H1 (cell line): Measurements from ENCODE around the gene AOAH. TPM values are rescaled to one million over a fixed set of nuclear protein-coding genes. Genes with fewer than 3 reads are reported as not detected.

Source experiments
- CTCF ChIA-PET: fragments of 300-600 bp; sonication (Branson Sonifier 250); formaldehyde crosslinking; loops from one replicate; lab custom pipeline; 2021; ENCODE audit not compliant: partially characterized antibody; lab: Charles Lee
- POLR2A ChIA-PET: fragments of 300-600 bp; sonication (Branson Sonifier 250); formaldehyde crosslinking; loops from one replicate; lab custom pipeline; 2021; ENCODE audit warnings: inconsistent platforms; ENCODE audit not compliant: partially characterized antibody; lab: Charles Lee
- DNase-seq, 2 experiments: peaks; one replicate each; pipeline versions ENCODE4 v3.0.0 to v3.0.0-alpha.2; 2010 to 2022; ENCODE audit warnings: low spot score in 2 of 2, low read depth in 1 of 2, mixed read lengths in 1 of 2
- FAIRE-seq: peaks from 2 replicates; lab custom pipeline; 2011; peaks lifted over from hg19 to GRCh38; lab: Jason Lieb, UNC
- H2AFZ ChIP-seq: 2 replicates; pipeline ENCODE4 v1.8.1; 2012; ENCODE audit warnings: low read length, inconsistent platforms
- H2AK5ac ChIP-seq: 2 replicates; pipeline ENCODE4 v1.6.1; 2013; ENCODE audit warnings: low read depth, low read length
- H2BK120ac ChIP-seq: replicated peaks from 2 replicates; pipeline ENCODE3; 2013; ENCODE audit warnings: low read depth, low read length, inconsistent platforms
- H2BK12ac ChIP-seq: 2 replicates; pipeline ENCODE4 v1.6.1; 2013; ENCODE audit warnings: low read depth, low read length
- H2BK15ac ChIP-seq: 2 replicates; pipeline ENCODE4 v1.6.1; 2013; ENCODE audit warnings: low read length
- H2BK20ac ChIP-seq: 2 replicates; pipeline ENCODE4 v1.6.1; 2013; ENCODE audit warnings: low read length
- H2BK5ac ChIP-seq: 2 replicates; pipeline ENCODE4 v1.6.1; 2013; ENCODE audit warnings: low read depth, low read length
- H3K14ac ChIP-seq: 2 replicates; pipeline ENCODE4 v1.6.1; 2013; ENCODE audit warnings: inconsistent platforms; ENCODE audit not compliant: insufficient read length
- H3K18ac ChIP-seq: 2 replicates; pipeline ENCODE4 v1.6.1; 2013; ENCODE audit warnings: low read length; ENCODE audit errors: extremely low read depth
- H3K23ac ChIP-seq: 2 replicates; pipeline ENCODE4 v1.6.1; 2013; ENCODE audit warnings: inconsistent platforms; ENCODE audit not compliant: insufficient read length
- H3K23me2 ChIP-seq: 2 replicates; pipeline ENCODE4 v1.6.1; 2013; ENCODE audit warnings: low read depth, low read length
- H3K27ac ChIP-seq: 2 replicates; pipeline ENCODE4 v1.6.1; 2011; ENCODE audit warnings: low read depth, low read length, inconsistent platforms
- H3K27me3 ChIP-seq, 4 experiments: replicated peaks in 1 of 4; 1 replicate in 1 of 4; 2 replicates in 3 of 4; pipeline versions ENCODE4 v1.6.1 to v1.8.1; 2011 to 2013; ENCODE audit warnings: low read length in 3 of 4, mild to moderate bottlenecking in 3 of 4, inconsistent platforms in 2 of 4, mixed read lengths in 2 of 4, moderate library complexity in 1 of 4; ENCODE audit not compliant: control insufficient read depth in 3 of 4, insufficient read depth in 3 of 4; ENCODE audit errors: extremely low read depth in 1 of 4
- H3K36me3 ChIP-seq, 4 experiments: 2 replicates each; pipeline versions ENCODE4 v1.6.1 to v1.8.1; 2011 to 2013; ENCODE audit warnings: mild to moderate bottlenecking in 4 of 4, low read length in 3 of 4, moderate library complexity in 2 of 4, control low read depth in 1 of 4, inconsistent platforms in 1 of 4; ENCODE audit not compliant: insufficient read depth in 4 of 4, control insufficient read depth in 2 of 4
- H3K4ac ChIP-seq: replicated peaks from 2 replicates; pipeline ENCODE3; 2013; ENCODE audit warnings: low read length, low read depth, mixed read lengths, inconsistent platforms; ENCODE audit not compliant: insufficient read length
- H3K4me1 ChIP-seq, 4 experiments: replicated peaks in 1 of 4; 1 replicate in 1 of 4; 2 replicates in 3 of 4; pipeline versions ENCODE4 v1.6.1 to v1.8.1; 2011 to 2013; ENCODE audit warnings: low read length in 3 of 4, inconsistent platforms in 2 of 4, mixed read lengths in 1 of 4; ENCODE audit not compliant: insufficient read depth in 4 of 4, control insufficient read depth in 3 of 4
- H3K4me2 ChIP-seq, 2 experiments: 2 replicates each; pipeline versions ENCODE4 v1.6.1 to v1.8.1; 2011 to 2013; ENCODE audit warnings: low read depth in 2 of 2, low read length in 2 of 2, control low read depth in 1 of 2, inconsistent platforms in 1 of 2, mild to moderate bottlenecking in 1 of 2; ENCODE audit not compliant: insufficient read depth in 1 of 2
- H3K4me3 ChIP-seq, 4 experiments: fragments of 200-600, 300-600 bp in 1 of 4; sonication (generic), shearing (Covaris generic), sonication (Bioruptor Twin) in 1 of 4; 2 replicates each; pipeline versions ENCODE4 v1.5.1 to v1.8.1; 2011 to 2016; ENCODE audit warnings: low read length in 4 of 4, low read depth in 3 of 4, control low read depth in 2 of 4, inconsistent platforms in 2 of 4, mild to moderate bottlenecking in 2 of 4, mixed read lengths in 1 of 4, moderate library complexity in 1 of 4; ENCODE audit not compliant: insufficient read depth in 2 of 4; ENCODE audit errors: extremely low read depth in 1 of 4
- H3K56ac ChIP-seq: replicated peaks from 2 replicates; pipeline ENCODE3; 2013; ENCODE audit warnings: low read depth, mild to moderate bottlenecking, mixed read lengths, low read length, inconsistent platforms; ENCODE audit not compliant: insufficient read length
- H3K79me1 ChIP-seq: 2 replicates; pipeline ENCODE4 v1.6.1; 2013; ENCODE audit warnings: low read depth, low read length, control low read depth
- H3K79me2 ChIP-seq, 2 experiments: 2 replicates each; pipeline versions ENCODE4 v1.6.1 to v1.8.1; 2012 to 2013; ENCODE audit warnings: low read length in 2 of 2, mild to moderate bottlenecking in 2 of 2, inconsistent platforms in 1 of 2; ENCODE audit not compliant: insufficient read depth in 2 of 2, control insufficient read depth in 1 of 2
- H3K9ac ChIP-seq, 4 experiments: replicated peaks in 1 of 4; 1 replicate in 1 of 4; 2 replicates in 3 of 4; pipeline versions ENCODE4 v1.6.1 to v1.8.1; 2011 to 2013; ENCODE audit warnings: low read depth in 3 of 4, low read length in 3 of 4, control low read depth in 2 of 4, mild to moderate bottlenecking in 2 of 4, moderate library complexity in 2 of 4, inconsistent platforms in 1 of 4; ENCODE audit errors: extremely low read depth in 1 of 4
- H3K9me3 ChIP-seq, 2 experiments: 2 replicates each; pipeline versions ENCODE4 v1.6.1 to v1.8.1; 2012 to 2013; ENCODE audit warnings: mild to moderate bottlenecking in 2 of 2, moderate library complexity in 2 of 2, control low read depth in 1 of 2, inconsistent platforms in 1 of 2, low read depth in 1 of 2, low read length in 1 of 2, mixed read lengths in 1 of 2; ENCODE audit not compliant: insufficient read depth in 2 of 2
- H4K20me1 ChIP-seq, 2 experiments: replicated peaks in 1 of 2; 2 replicates each; pipeline versions ENCODE3 to v1.8.1; 2011 to 2013; ENCODE audit warnings: inconsistent platforms in 2 of 2, low read length in 2 of 2, mild to moderate bottlenecking in 1 of 2; ENCODE audit not compliant: insufficient read depth in 2 of 2, control insufficient read depth in 1 of 2
- H4K5ac ChIP-seq: 2 replicates; pipeline ENCODE4 v1.6.1; 2013; ENCODE audit warnings: low read length, low read depth, mixed read lengths, inconsistent platforms; ENCODE audit not compliant: insufficient read length
- H4K8ac ChIP-seq: 2 replicates; pipeline ENCODE4 v1.8.0; 2013; ENCODE audit warnings: mild to moderate bottlenecking, moderate library complexity, low read length, inconsistent platforms; ENCODE audit not compliant: insufficient read depth; ENCODE audit errors: extremely low read depth
- H4K91ac ChIP-seq: replicated peaks from 2 replicates; pipeline ENCODE3; 2013; ENCODE audit warnings: low read length, mixed read lengths, inconsistent platforms; ENCODE audit not compliant: insufficient read length
- ASH2L ChIP-seq: fragments of 200-600, 300-600 bp; sonication (generic); IDR thresholded peaks from one replicate; pipeline ENCODE4 v1.7.1; 2017; ENCODE audit warnings: low read length
- CEBPB ChIP-seq: IDR thresholded peaks from 2 replicates; pipeline ENCODE4 v1.6.1; 2012; ENCODE audit warnings: low read depth, low read length
- FOSL1 ChIP-seq: IDR thresholded peaks from 2 replicates; pipeline ENCODE4 v1.6.1; 2011; ENCODE audit warnings: mild to moderate bottlenecking, low read depth, low read length, moderate library complexity; ENCODE audit not compliant: insufficient read depth
- RBBP5 ChIP-seq: IDR thresholded peaks from 2 replicates; pipeline ENCODE4 v1.7.1; 2012; ENCODE audit warnings: low read depth, mild to moderate bottlenecking, inconsistent platforms, low read length, moderate library complexity, borderline replicate concordance
- RXRA ChIP-seq: IDR thresholded peaks from 2 replicates; pipeline ENCODE4 v1.6.1; 2011; ENCODE audit warnings: low read depth, mild to moderate bottlenecking, low read length, moderate library complexity; ENCODE audit not compliant: insufficient read depth
- SAP30 ChIP-seq: fragments of 300-600 bp; sonication (generic); IDR thresholded peaks from 2 replicates; pipeline ENCODE4 v1.7.1; 2012; ENCODE audit warnings: low read length, moderate library complexity, mild to moderate bottlenecking, inconsistent platforms; ENCODE audit not compliant: insufficient read depth, insufficient replicate concordance
- SIN3A ChIP-seq, 2 experiments: IDR thresholded peaks in 1 of 2; conservative IDR thresholded peaks in 1 of 2; 2 replicates each; pipeline ENCODE4 v1.6.1; 2011 to 2012; ENCODE audit warnings: low read length in 2 of 2, improper control_type of control experiment in 1 of 2, low read depth in 1 of 2, mild to moderate bottlenecking in 1 of 2
- WGBS, 2 experiments: shearing (Covaris generic) in 1 of 2; methylation state at CpG; one replicate each; pipeline versions ENCODE4 v1.1.6 to v1.1.7; 2013 to 2015; ENCODE audit warnings: low lambda C conversion rate in 2 of 2, mixed read lengths in 2 of 2, inconsistent platforms in 1 of 2, low coverage in 1 of 2, missing lambda C conversion rate in 1 of 2; ENCODE audit not compliant: insufficient replicate concordance in 2 of 2, insufficient coverage in 1 of 2, insufficient read length in 1 of 2; ENCODE audit errors: extremely low coverage in 1 of 2, missing lambda C conversion rate in 1 of 2; 5-methylcytosine and 5-hydroxymethylcytosine counted together
- polyA plus RNA-seq, 7 experiments: library from polyadenylated mRNA; depleted of rRNA in 3 of 7; stranded (reverse) in 5 of 7; unstranded in 2 of 7; fragments of >200 nt in 5 of 7; fragments of 200-250 nt in 2 of 7; gene quantifications; 1 replicate in 5 of 7; 2 replicates in 1 of 7; 4 replicates in 1 of 7; pipeline versions ENCODE4 v1.2.1 to v1.2.3, GENCODE V29; 2011 to 2013; ENCODE audit warnings: missing spikeins in 2 of 7, mixed read lengths in 2 of 7
- total RNA-seq: library from RNA; stranded (reverse); fragmentation: NEBNext Ultra II Directional; extraction: Animal tissue kit (Norgen Biotek cat#: 25700); gene quantifications from 2 replicates; pipeline ENCODE4 v1.2.1, GENCODE V29; 2021
- TF ChIP-seq, protein P1 (sequence below): IDR thresholded peaks from 2 replicates; pipeline ENCODE4 v1.6.1; 2012; ENCODE audit warnings: low read length, inconsistent platforms
- TF ChIP-seq, protein P2 (sequence below): IDR thresholded peaks from 2 replicates; pipeline ENCODE4 v1.6.1; 2011; ENCODE audit warnings: low read depth, mild to moderate bottlenecking, low read length; ENCODE audit not compliant: insufficient read depth

Gene AOAH
- total and polyA plus RNA-seq, 2 of the 8 experiments (the other 6 are each of a cell fraction or from before 2014, with no cell fraction given): 0.08 TPM; not detected in 1

DNA sequence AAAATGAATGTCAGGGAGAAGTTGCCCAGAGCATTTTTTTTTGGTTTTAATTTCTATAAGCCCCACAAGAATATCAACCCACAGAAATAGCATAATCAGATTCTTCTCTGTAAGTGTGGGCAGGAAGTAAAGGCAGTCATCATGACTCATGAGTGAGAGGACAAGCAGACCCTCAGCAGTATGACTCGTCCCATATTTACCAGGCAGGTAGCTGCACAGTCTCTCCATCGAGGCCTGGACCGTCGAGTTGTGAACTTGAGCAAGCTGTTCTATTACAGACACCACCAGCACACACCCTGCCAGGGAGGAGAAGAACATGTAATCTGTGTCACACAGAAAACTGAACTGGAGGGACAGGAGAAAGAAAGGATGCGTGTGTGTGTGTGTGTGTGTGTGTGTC lies 37.8 kb downstream of the AOAH start:
- Histone ChIP-seq H3K4me2 (no peak overlapping the region), H3K9me3 (no peaks in the 10 kb centered on the region), H3K14ac (no peak overlapping the region), H3K36me3 (no peaks in the 10 kb centered on the region), H3K23me2 (no peaks in the 10 kb centered on the region; the same call in 1 of the 2 replicates), H3K27me3 (no peaks in the 10 kb centered on the region), H3K4me1 (no peaks in the 10 kb centered on the region), H4K5ac (no peak overlapping the region), H2BK12ac (peak overlapping the region; percentile 18; the same call in 1 of the 2 replicates), H3K27ac (no peak overlapping the region), H3K79me1 (no peaks in the 10 kb centered on the region), H2AK5ac (no peak overlapping the region), H3K18ac (no peak overlapping the region), H2AFZ (no peak overlapping the region), H2BK120ac (no peak overlapping the region), H3K4ac (no peak overlapping the region), H3K9ac (no peak overlapping the region), H3K4me3 (no peak overlapping the region), H2BK20ac (no peak overlapping the region), H2BK5ac (no peak overlapping the region), H4K91ac (no peak overlapping the region), H3K23ac (no peak overlapping the region), H4K8ac (no peak overlapping the region), H3K56ac (no peak overlapping the region), H2BK15ac (no peak overlapping the region), H4K20me1 (no peaks in the 10 kb centered on the region), H3K79me2 (no peaks in the 10 kb centered on the region)
- DNase-seq (no peak), FAIRE-seq (no peak)
- ChIA-PET CTCF (interaction anchor here (0.6 to 5.1 kb wide), 4 partner anchors 16 to 513 kb away, joined by 3 to 16 read pairs (median 4); no protein-coding TSS in a partner anchor), POLR2A (no interaction called here)
- WGBS, 2 experiments: 81% methylated on average over 5 of the region's 5 CpGs; no CpG with 5 or more reads in 1 of the 2 experiments
- TF ChIP-seq ASH2L: no peak
- TF ChIP-seq RXRA: no peak
- TF ChIP-seq CEBPB: no peak
- TF ChIP-seq RBBP5: no peak
- TF ChIP-seq FOSL1: no peak
- no peak for TF ChIP-seq SIN3A (conservative IDR thresholded peaks at IDR 0.05 in 1 of 2, IDR thresholded peaks at IDR 0.05 in 1 of 2; ENCODE audit: low read depth in 1 of 2, low read length in 2 of 2)
- TF ChIP-seq, protein P1, sequence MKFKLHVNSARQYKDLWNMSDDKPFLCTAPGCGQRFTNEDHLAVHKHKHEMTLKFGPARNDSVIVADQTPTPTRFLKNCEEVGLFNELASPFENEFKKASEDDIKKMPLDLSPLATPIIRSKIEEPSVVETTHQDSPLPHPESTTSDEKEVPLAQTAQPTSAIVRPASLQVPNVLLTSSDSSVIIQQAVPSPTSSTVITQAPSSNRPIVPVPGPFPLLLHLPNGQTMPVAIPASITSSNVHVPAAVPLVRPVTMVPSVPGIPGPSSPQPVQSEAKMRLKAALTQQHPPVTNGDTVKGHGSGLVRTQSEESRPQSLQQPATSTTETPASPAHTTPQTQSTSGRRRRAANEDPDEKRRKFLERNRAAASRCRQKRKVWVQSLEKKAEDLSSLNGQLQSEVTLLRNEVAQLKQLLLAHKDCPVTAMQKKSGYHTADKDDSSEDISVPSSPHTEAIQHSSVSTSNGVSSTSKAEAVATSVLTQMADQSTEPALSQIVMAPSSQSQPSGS: no peak
- TF ChIP-seq SAP30: no peak
- TF ChIP-seq, protein P2, sequence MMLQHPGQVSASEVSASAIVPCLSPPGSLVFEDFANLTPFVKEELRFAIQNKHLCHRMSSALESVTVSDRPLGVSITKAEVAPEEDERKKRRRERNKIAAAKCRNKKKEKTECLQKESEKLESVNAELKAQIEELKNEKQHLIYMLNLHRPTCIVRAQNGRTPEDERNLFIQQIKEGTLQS: no peak
